Activated naive CD4-positive, alpha-beta T cell treated with anti-CD3 and anti-CD28 coated beads, Interleukin-2, amount 10 ng/mL, durations not matched to agents 7 days and 5 days (primary cell): ENCODE data around the gene MOG.
A peak's percentile ranks its signal among the peaks of the same experiment; 100 is the strongest.

Experiments used
- CTCF ChIA-PET: fragments of 350-600 bp; sonication (Branson Sonifier 250); formaldehyde crosslinking; loops from one replicate; lab custom pipeline; 2021; ENCODE audit warnings: antibody characterized with exemption; lab: Charles Lee
- DNase-seq: peaks from one replicate; pipeline ENCODE4 v3.0.0-alpha.2; 2020
- H3K27ac Mint-ChIP-seq: one replicate; pipeline ENCODE4 v1.8.0; 2021; ENCODE audit warnings: mild to moderate bottlenecking, moderate library complexity, mixed read lengths
- H3K27me3 Mint-ChIP-seq: one replicate; pipeline ENCODE4 v1.8.0; 2021; ENCODE audit warnings: mild to moderate bottlenecking, mixed read lengths
- H3K36me3 Mint-ChIP-seq: one replicate; pipeline ENCODE4 v1.8.0; 2021; ENCODE audit warnings: mixed read lengths
- H3K4me1 Mint-ChIP-seq: one replicate; pipeline ENCODE4 v1.8.0; 2021; ENCODE audit warnings: mixed read lengths
- H3K4me3 Mint-ChIP-seq: one replicate; pipeline ENCODE4 v1.8.0; 2021; ENCODE audit warnings: mild to moderate bottlenecking, moderate library complexity, mixed read lengths
- H3K9me3 Mint-ChIP-seq: one replicate; pipeline ENCODE4 v1.8.0; 2021; ENCODE audit warnings: mixed read lengths

The MOG gene

DNA sequence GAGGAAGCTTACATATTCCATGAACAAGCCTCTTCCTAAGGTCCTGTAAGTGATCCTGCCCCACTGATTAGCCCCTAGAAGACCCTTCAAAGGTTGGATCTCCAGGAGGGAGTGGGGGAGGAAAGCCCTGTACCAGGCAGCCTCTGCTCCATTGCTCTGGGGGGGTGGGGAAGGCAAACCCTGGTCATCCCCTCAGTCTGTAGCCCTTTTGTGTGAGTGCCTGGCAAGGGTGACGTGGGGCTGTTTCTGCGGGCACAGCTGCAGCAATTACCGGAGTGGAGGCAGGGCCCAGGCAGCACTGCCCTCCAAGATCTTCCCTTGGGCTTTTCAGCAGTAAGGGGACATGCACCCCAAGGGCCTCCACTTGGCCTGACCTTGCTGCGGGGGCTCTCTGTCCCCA, at the start of gene MOG:
Gene MOG, plus strand, starts transcription at position 295 of the 400 bp plus-strand sequence. CDS start 118 bp downstream, outside the sequence.
- H3K27me3 Mint-ChIP-seq, result peaks cover 60% of the 10 kb centered on the region
- H3K36me3 Mint-ChIP-seq, result no peaks in the 10 kb centered on the region
- DNase-seq, result no peak
- no peak within 1 kb of the TSS for H3K27ac Mint-ChIP-seq
- H3K4me1 Mint-ChIP-seq, result peaks cover 3% of the 10 kb centered on the region
- H3K9me3 Mint-ChIP-seq, result no peaks in the 10 kb centered on the region
- no peak within 1 kb of the TSS for H3K4me3 Mint-ChIP-seq
- CTCF ChIA-PET, result interaction anchor here (1.0 to 1.1 kb wide), 2 partner anchors 28 to 40 kb away, joined by 4 read pairs; no protein-coding TSS in a partner anchor

DNA sequence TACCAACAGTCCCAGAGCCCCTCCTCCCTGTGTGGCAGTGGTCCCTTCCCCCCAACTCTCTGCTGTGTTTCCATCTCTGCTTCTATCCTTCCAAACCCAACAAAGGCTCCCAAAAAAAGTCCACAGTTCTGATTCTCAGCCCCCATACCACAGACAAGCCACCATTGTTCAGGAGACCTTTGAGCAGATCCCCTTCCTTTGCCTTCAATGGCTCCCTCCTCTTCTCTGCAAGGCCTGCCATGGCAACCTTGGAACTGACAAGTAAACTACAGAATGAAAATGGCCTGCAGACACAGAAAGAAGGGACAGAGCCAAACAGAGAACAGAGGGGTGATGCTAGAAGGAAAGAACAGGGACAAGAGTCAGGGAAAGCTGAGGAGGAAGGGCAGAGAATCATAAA, 48.8 kb upstream of the MOG start:
- H3K36me3 Mint-ChIP-seq, result peaks cover 13% of the 10 kb centered on the region

GRCh38 chr6:29610540-29610939, 46.4 kb upstream of the MOG start:
- H3K27ac Mint-ChIP-seq, result no peak overlapping the region
- H3K4me1 Mint-ChIP-seq, result no peaks in the 10 kb centered on the region
- H3K4me3 Mint-ChIP-seq, result no peak overlapping the region
- no peak for DNase-seq
- no peaks in the 10 kb centered on the region for H3K9me3 Mint-ChIP-seq
- H3K27me3 Mint-ChIP-seq, result no peaks in the 10 kb centered on the region
- peaks cover 15% of the 10 kb centered on the region for H3K36me3 Mint-ChIP-seq
- CTCF ChIA-PET, result no interaction called here

More for the DNA sequence above, 48.8 kb upstream of the MOG start:
- no peaks in the 10 kb centered on the region for H3K27me3 Mint-ChIP-seq
- no peak for DNase-seq
- no peak overlapping the region for H3K27ac Mint-ChIP-seq
- no peaks in the 10 kb centered on the region for H3K4me1 Mint-ChIP-seq
- CTCF ChIA-PET, result no interaction called here
- no peaks in the 10 kb centered on the region for H3K9me3 Mint-ChIP-seq
- H3K4me3 Mint-ChIP-seq, result no peak overlapping the region

DNA sequence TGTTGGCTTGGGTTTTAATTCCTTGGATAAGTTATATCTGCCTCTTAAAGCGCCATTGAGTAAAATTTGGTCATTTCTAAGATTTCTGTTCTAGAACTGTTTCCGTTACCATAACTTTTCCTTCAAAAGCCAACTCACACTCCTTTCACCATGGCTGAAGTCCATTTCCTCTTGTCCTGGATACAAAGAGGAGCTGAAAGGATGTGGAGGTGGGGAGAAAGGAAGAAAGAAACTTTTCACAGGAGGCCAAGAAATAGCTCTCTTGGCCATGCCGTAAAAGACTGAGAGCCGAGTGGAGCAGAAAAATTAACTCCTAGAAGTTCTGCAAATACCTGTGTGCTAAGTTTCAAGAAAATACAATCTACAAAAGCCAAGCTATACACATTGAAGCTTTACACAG, 45.5 kb upstream of the MOG start:
- H3K9me3 Mint-ChIP-seq, result no peaks in the 10 kb centered on the region
- H3K27me3 Mint-ChIP-seq, result no peaks in the 10 kb centered on the region
- DNase-seq, result no peak
- no peaks in the 10 kb centered on the region for H3K4me1 Mint-ChIP-seq
- H3K27ac Mint-ChIP-seq, result no peak overlapping the region
- peaks cover 15% of the 10 kb centered on the region for H3K36me3 Mint-ChIP-seq
- CTCF ChIA-PET, result interaction anchor here (0.9 to 1.1 kb wide), 2 partner anchors 8 to 39 kb away, joined by 3 read pairs; no protein-coding TSS in a partner anchor
- no peak overlapping the region for H3K4me3 Mint-ChIP-seq

- H3K9me3 Mint-ChIP-seq, result no peaks in the 10 kb centered on the region
- CTCF ChIA-PET, result interaction anchor here (2.1 kb wide), 1 partner anchor 36 kb away, joined by 8 read pairs; no protein-coding TSS in a partner anchor
- H3K36me3 Mint-ChIP-seq, result peaks cover 7% of the 10 kb centered on the region
- H3K27me3 Mint-ChIP-seq, result no peaks in the 10 kb centered on the region
- no peak overlapping the region for H3K27ac Mint-ChIP-seq
- H3K4me3 Mint-ChIP-seq, result no peak overlapping the region
- H3K4me1 Mint-ChIP-seq, result no peaks in the 10 kb centered on the region
- DNase-seq, result no peak
Observed at GRCh38 chr6:29617782-29618554, 38.9 kb upstream of the MOG start.

DNA sequence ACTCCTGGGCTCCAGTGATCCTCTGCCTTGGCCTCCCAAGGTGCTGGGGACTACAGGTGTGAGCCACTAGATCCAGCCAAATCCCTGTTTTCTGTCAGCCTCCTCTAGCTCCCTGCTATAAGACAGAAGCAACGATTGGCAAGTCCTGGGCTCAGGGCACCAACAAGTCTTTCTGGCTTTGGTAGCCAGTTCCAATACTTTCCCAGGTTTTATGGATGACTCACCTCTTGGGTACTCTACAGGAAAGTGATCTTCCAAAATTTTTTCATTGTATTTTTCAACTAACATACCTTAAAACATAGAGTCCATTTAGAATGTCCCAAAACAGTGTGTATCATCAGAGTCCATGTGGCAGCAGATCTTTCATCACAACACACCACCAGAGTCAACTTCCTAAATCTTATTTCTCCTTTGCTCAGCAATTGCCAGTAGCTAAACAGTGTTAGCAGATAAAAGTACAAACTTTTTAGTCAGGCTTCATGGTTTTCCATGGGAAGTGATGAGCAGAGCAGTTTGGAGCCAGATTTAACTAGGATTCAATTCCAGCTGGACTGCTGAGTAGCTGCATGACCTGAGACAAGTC, 37.2 kb upstream of the MOG start:
- Mint-ChIP-seq H3K4me1 (no peaks in the 10 kb centered on the region), H3K36me3 (peaks cover 1% of the 10 kb centered on the region), H3K27me3 (peaks cover 7% of the 10 kb centered on the region), H3K9me3 (no peaks in the 10 kb centered on the region), H3K4me3 (no peak overlapping the region), H3K27ac (no peak overlapping the region)
- CTCF ChIA-PET, result interaction anchor here (1.8 kb wide), 1 partner anchor 33 kb away, joined by 6 read pairs; no protein-coding TSS in a partner anchor
- DNase-seq, result no peak

- Mint-ChIP-seq H3K4me1 (no peaks in the 10 kb centered on the region), H3K9me3 (no peaks in the 10 kb centered on the region), H3K36me3 (peaks cover 1% of the 10 kb centered on the region), H3K27me3 (peaks cover 16% of the 10 kb centered on the region), H3K4me3 (no peak overlapping the region), H3K27ac (no peak overlapping the region)
- no peak for DNase-seq
- CTCF ChIA-PET, result interaction anchor here (1.8 kb wide), 1 partner anchor 32 kb away, joined by 6 read pairs; no protein-coding TSS in a partner anchor
Observed at GRCh38 chr6:29620630-29621029, 36.3 kb upstream of the MOG start.

DNA sequence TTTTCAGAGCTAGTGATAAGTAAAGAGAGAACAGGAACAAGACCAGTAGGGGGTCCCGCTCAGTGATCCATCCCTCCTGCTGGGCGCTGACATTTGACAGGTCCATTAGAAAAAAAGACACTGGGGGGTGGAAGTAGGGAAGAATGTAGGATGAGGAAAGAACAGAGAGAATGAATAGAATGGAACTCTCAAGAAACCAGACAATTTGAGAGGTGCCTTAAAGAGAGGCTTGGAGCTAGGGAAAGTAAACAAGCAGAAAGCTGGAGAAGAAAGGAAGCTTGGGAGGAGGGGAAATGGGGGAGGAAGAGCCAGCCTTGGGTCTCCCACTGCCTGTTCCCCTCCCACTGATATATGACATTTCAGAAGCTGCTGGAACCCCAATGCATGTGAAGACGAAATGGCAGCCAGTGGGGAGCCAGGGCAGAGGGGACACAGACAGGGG, 32.4 kb upstream of the MOG start:
- Mint-ChIP-seq H3K4me3 (no peak overlapping the region), H3K9me3 (no peaks in the 10 kb centered on the region), H3K36me3 (peaks cover 1% of the 10 kb centered on the region), H3K4me1 (peaks cover 13% of the 10 kb centered on the region), H3K27me3 (peaks cover 50% of the 10 kb centered on the region), H3K27ac (no peak overlapping the region)
- CTCF ChIA-PET, result interaction anchor here (1.3 to 1.8 kb wide), 2 partner anchors 26 to 29 kb away, joined by 5 to 7 read pairs; no protein-coding TSS in a partner anchor
- DNase-seq, result no peak

- Mint-ChIP-seq H3K27me3 (peaks cover 59% of the 10 kb centered on the region), H3K4me1 (peaks cover 21% of the 10 kb centered on the region), H3K27ac (no peak overlapping the region), H3K36me3 (peaks cover 3% of the 10 kb centered on the region), H3K4me3 (no peak overlapping the region), H3K9me3 (no peaks in the 10 kb centered on the region)
- no peak for DNase-seq
- CTCF ChIA-PET, result interaction anchor here (1.8 kb wide), 1 partner anchor 25 kb away, joined by 7 read pairs; no protein-coding TSS in a partner anchor
Observed at GRCh38 chr6:29625337-29625930, 31.5 kb upstream of the MOG start.

GRCh38 chr6:29626948-29627754, 29.7 kb upstream of the MOG start:
- no peak overlapping the region for H3K27ac Mint-ChIP-seq
- DNase-seq, result no peak
- H3K27me3 Mint-ChIP-seq, result peaks cover 75% of the 10 kb centered on the region
- H3K4me3 Mint-ChIP-seq, result peak overlapping the region; percentile 51
- H3K9me3 Mint-ChIP-seq, result no peaks in the 10 kb centered on the region
- H3K4me1 Mint-ChIP-seq, result peaks cover 38% of the 10 kb centered on the region
- H3K36me3 Mint-ChIP-seq, result peaks cover 1% of the 10 kb centered on the region
- CTCF ChIA-PET, result interaction anchor here (1.6 to 3.5 kb wide), 2 partner anchors 23 to 27 kb away, joined by 5 to 10 read pairs; no protein-coding TSS in a partner anchor

DNA sequence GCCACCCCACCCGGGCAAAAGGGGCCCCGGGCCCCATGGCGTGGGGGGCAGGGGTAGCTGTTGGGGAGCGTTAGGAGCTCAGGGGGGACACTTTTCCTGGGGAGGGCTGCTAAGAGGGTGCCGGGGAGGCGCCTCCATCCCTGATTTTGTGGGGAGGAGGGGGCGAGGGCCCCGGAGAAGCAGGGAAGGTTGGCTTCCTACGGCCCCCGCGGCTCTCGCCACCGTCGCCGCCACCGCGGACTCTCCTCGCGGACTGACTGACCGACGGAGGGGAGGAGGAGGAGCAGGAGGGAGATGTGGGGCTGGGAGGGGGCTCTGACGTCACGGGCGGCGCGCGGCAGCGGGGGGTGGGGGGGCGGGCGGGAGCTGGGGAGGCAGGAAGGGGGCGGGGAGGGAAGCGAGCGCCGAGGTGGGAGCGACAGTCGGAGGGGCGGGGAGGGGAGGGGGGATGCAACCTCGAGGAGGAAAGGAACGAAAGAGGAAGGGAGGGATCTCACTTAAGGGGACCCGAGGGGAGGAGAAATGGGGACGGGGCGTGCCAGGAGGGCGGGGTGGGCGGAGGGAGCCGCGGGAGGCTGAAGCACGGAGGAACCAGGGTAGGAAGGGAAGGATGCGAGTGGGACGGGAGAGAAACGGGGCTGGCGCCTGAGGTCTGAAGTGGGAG, 29.0 kb upstream of the MOG start:
- peaks cover 39% of the 10 kb centered on the region for H3K4me1 Mint-ChIP-seq
- H3K27ac Mint-ChIP-seq, result no peak overlapping the region
- peaks cover 1% of the 10 kb centered on the region for H3K36me3 Mint-ChIP-seq
- CTCF ChIA-PET, result interaction anchor here (0.6 to 3.5 kb wide), 5 partner anchors 10 to 29 kb away, joined by 4 to 10 read pairs (median 5); partner anchors contain the start of gene MOG
- no peaks in the 10 kb centered on the region for H3K9me3 Mint-ChIP-seq
- H3K4me3 Mint-ChIP-seq, result peak overlapping the region; percentile 91
- peaks cover 78% of the 10 kb centered on the region for H3K27me3 Mint-ChIP-seq
- DNase-seq, result peak; percentile 71

DNA sequence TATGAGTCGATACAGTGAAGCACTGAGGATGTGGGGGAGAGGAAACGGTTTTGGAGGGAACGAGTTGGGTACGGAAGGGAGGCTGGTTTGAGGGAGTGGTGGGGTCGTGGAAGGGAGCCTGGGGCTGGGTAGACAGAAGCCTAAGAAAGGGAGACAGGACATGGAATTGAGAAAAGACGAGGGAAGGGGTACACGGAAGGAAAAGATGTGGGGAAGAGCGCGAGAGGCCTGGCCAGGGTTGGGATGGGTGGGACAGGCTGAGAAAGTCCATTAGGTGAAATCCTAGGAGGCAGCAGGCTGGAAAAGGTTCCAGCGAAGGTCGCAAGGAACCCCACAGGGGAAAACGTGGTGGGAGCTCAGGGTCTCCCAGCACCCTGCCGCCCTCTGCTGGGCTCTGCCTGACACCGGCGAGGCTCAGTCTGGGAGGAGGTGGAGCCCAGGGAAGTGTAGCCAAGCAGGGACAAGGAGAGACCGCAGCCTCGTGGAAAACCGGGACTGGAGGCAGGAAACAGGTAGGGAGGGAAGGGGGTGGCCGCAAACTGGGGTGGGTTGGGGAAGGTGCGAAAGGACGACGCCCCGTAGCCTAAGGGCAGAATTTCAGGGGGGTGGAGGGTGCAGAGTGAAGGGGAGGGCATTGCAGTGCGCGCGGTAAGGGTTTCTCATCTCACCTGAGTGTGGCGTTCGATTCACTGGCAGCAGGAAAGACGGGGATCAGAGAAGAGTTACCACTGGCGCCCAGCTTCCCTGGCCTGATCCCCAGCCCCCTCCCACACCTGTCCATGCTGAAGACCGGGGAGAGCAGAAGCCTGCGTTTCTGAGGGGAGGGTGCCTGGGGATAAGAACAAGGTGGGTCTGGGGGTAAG, 28.2 kb upstream of the MOG start:
- H3K9me3 Mint-ChIP-seq, result no peaks in the 10 kb centered on the region
- peaks cover 85% of the 10 kb centered on the region for H3K27me3 Mint-ChIP-seq
- DNase-seq, result peak; percentile 69
- H3K36me3 Mint-ChIP-seq, result peaks cover 1% of the 10 kb centered on the region
- no peak overlapping the region for H3K27ac Mint-ChIP-seq
- peak overlapping the region; percentile 91 for H3K4me3 Mint-ChIP-seq
- CTCF ChIA-PET, result interaction anchor here (0.6 to 3.5 kb wide), 4 partner anchors 9 to 28 kb away, joined by 4 to 10 read pairs (median 6); partner anchors contain the start of gene MOG
- peaks cover 45% of the 10 kb centered on the region for H3K4me1 Mint-ChIP-seq
